ENCODE results near the gene SHROOM1. TPM values are rescaled to one million over a fixed set of nuclear protein-coding genes. Genes with fewer than 3 reads are reported as not detected.
"Not testable (repeated sequence)": the region's sequence is repeated elsewhere in the genome, so short reads cannot be mapped to it uniquely, and the experiment has no call there.

The SHROOM1 gene
- 3.7 TPM for polyA plus RNA-seq (2013, experiment 1 of 2; ENCODE audit: insufficient read length)
- 1.5 TPM for polyA plus RNA-seq (2013, experiment 2 of 2; ENCODE audit: insufficient read length)

GRCh38 chr5:132830436-132831094 lies at the start of gene SHROOM1:
TSS of gene SHROOM1 (minus strand) at chr5:132830647. CDS start at chr5:132826140, 4,507 bp downstream.
- peak; percentile 36 for DNase-seq

GRCh38 chr5:132877938-132878337 lies 47.5 kb upstream of the SHROOM1 start:
- peak; percentile 22 for DNase-seq

GRCh38 chr5:132877466-132877865 lies 47.0 kb upstream of the SHROOM1 start:
- no peak for DNase-seq

- DNase-seq: peak; percentile 57
Observed at GRCh38 chr5:132876020-132876759, 45.7 kb upstream of the SHROOM1 start.

- DNase-seq: no peak
Observed at GRCh38 chr5:132873930-132874271, 43.5 kb upstream of the SHROOM1 start.

- DNase-seq: peak; percentile 22
Observed at GRCh38 chr5:132873119-132873929, 42.9 kb upstream of the SHROOM1 start, which contains the start of gene LEAP2. TSS of gene LEAP2 (plus strand) at chr5:132873668. CDS start at chr5:132873695, 27 bp downstream.

GRCh38 chr5:132872788-132873118 lies 42.3 kb upstream of the SHROOM1 start:
- no peak for DNase-seq

GRCh38 chr5:132871459-132872284 lies 41.2 kb upstream of the SHROOM1 start:
- DNase-seq: no peak

- DNase-seq: no peak
Observed at GRCh38 chr5:132870801-132871200, 40.4 kb upstream of the SHROOM1 start.

- no peak for DNase-seq
Observed at GRCh38 chr5:132868754-132869153, 38.3 kb upstream of the SHROOM1 start.

GRCh38 chr5:132867046-132867451 lies 36.6 kb upstream of the SHROOM1 start:
- DNase-seq: no peak

GRCh38 chr5:132866342-132867045 lies 36.0 kb upstream of the SHROOM1 start, which contains the start of the genes GDF9 and UQCRQ:
TSS of gene GDF9 (minus strand) at chr5:132866469. CDS start at chr5:132864533, 1,936 bp downstream.
TSS of gene UQCRQ (plus strand) at chr5:132866642. CDS start at chr5:132866882, 240 bp downstream.
- peak; percentile 100 for DNase-seq

GRCh38 chr5:132865668-132866341 lies 35.4 kb upstream of the SHROOM1 start:
- no peak for DNase-seq

- DNase-seq: no peak
Observed at GRCh38 chr5:132860742-132861141, 30.3 kb upstream of the SHROOM1 start.

- no peak for DNase-seq
Observed at GRCh38 chr5:132859889-132860437, 29.5 kb upstream of the SHROOM1 start.

- no peak for DNase-seq
Observed at GRCh38 chr5:132856011-132856410, 25.6 kb upstream of the SHROOM1 start.

- DNase-seq: not testable (repeated sequence)
Observed at GRCh38 chr5:132854992-132855391, 24.5 kb upstream of the SHROOM1 start.

- DNase-seq: no peak
Observed at GRCh38 chr5:132854301-132854700, 23.9 kb upstream of the SHROOM1 start.

GRCh38 chr5:132853790-132854189 lies 23.3 kb upstream of the SHROOM1 start:
- no peak for DNase-seq

GRCh38 chr5:132853323-132853722 lies 22.9 kb upstream of the SHROOM1 start:
- no peak for DNase-seq
